Neural cell (in vitro differentiated cells): Measurements from ENCODE around the gene FUBP3.

Source experiments
- EZH2 ChIP-seq: fragments of 200-600, 300-800 bp; shearing (Covaris generic), sonication (generic); IDR thresholded peaks from 2 replicates; pipeline ENCODE4 v1.6.1; 2014; ENCODE audit warnings: antibody characterized with exemption, low read length, borderline replicate concordance, mild to moderate bottlenecking; ENCODE audit not compliant: insufficient read depth, poor library complexity, severe bottlenecking
- POLR2AphosphoS5 ChIP-seq: IDR thresholded peaks from 2 replicates; pipeline ENCODE4 v1.6.1; 2012
- TF ChIP-seq, protein P1 (sequence below): fragments of 450-650 bp; IDR thresholded peaks from 2 replicates; pipeline ENCODE4 v1.5.1; 2014; ENCODE audit warnings: antibody characterized with exemption, mild to moderate bottlenecking, moderate library complexity; ENCODE audit not compliant: poor library complexity, severe bottlenecking

DNA sequence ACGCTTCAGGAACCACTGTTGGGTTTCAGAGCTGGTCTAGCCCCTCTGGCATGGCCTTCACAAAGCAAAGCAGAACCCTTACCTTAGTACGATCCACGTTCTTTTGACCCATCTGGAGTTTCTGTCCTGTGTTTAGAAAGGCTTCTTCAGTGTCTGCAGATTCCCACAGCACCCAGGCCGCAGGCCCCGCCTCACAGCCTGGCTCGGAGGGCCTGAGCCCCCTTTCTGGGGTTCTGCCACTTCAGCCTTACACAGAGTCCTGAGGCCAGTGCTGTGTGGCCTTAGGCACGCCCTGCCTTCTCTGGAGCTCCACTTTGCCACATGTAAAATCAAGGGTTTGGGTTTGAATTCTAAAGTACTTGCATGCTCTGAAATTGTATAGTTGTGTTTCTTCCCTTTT lies 53.5 kb downstream of the FUBP3 start:
- TF ChIP-seq, protein P1, sequence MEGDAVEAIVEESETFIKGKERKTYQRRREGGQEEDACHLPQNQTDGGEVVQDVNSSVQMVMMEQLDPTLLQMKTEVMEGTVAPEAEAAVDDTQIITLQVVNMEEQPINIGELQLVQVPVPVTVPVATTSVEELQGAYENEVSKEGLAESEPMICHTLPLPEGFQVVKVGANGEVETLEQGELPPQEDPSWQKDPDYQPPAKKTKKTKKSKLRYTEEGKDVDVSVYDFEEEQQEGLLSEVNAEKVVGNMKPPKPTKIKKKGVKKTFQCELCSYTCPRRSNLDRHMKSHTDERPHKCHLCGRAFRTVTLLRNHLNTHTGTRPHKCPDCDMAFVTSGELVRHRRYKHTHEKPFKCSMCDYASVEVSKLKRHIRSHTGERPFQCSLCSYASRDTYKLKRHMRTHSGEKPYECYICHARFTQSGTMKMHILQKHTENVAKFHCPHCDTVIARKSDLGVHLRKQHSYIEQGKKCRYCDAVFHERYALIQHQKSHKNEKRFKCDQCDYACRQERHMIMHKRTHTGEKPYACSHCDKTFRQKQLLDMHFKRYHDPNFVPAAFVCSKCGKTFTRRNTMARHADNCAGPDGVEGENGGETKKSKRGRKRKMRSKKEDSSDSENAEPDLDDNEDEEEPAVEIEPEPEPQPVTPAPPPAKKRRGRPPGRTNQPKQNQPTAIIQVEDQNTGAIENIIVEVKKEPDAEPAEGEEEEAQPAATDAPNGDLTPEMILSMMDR: no peak
- TF ChIP-seq POLR2AphosphoS5: no peak
- TF ChIP-seq EZH2: no peak
